Hematopoietic multipotent progenitor cell treated with erythropoietin and hydrocortisone succinate and interleukin-3 and kit ligand, for 17 days (in vitro differentiated cells): ENCODE data around the gene CAMTA1.

ENCODE experiments used
- DNase-seq: peaks from one replicate; pipeline ENCODE4 v3.0.0-alpha.2; 2015; ENCODE audit warnings: low spot score

The CAMTA1 gene

DNA sequence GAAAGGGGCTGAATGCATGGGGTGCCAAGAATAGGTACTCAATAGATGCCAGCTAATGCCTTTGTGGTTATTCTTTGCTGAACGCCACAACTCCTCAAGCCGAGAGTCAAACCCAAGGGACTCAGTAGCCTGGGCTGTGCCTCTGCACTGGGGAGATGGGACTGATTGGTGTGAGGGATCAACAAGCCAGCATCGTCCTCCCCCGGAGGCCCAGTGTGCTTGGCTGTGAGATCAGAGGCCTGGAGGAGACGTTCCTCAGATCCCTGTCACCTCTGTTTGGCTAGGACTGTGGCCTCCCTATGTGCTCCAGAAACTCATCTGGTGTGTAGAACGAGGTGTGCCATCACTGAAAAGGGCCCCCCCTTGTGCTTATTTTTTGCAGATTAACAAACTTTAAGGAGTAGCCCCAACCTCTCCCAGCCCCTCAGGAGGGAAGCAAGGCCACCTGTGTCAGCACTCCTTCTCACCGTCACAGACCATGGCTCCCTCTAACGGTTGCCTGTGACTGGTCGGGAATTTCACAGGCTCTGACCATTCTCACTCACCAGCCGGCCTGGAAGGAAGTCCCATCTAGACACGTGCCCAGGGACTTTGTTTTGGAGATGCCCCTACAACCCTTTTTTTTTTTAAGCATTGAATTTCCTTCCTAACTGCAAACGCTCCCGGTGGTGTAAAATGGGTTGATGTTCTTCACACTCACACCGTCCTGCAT is 791.8 kb downstream of the CAMTA1 start:
- DNase-seq, result no peak

- DNase-seq, result no peak
Measured at GRCh38 chr1:7578206-7578605, 793.0 kb downstream of the CAMTA1 start.

- no peak for DNase-seq
Measured at GRCh38 chr1:7579016-7579415, 793.8 kb downstream of the CAMTA1 start.

GRCh38 chr1:7579831-7580804 is 794.9 kb downstream of the CAMTA1 start:
- DNase-seq, result no peak

GRCh38 chr1:7580923-7581753 is 795.9 kb downstream of the CAMTA1 start:
- no peak for DNase-seq

GRCh38 chr1:7581754-7582459 is 796.7 kb downstream of the CAMTA1 start:
- DNase-seq, result no peak

DNA sequence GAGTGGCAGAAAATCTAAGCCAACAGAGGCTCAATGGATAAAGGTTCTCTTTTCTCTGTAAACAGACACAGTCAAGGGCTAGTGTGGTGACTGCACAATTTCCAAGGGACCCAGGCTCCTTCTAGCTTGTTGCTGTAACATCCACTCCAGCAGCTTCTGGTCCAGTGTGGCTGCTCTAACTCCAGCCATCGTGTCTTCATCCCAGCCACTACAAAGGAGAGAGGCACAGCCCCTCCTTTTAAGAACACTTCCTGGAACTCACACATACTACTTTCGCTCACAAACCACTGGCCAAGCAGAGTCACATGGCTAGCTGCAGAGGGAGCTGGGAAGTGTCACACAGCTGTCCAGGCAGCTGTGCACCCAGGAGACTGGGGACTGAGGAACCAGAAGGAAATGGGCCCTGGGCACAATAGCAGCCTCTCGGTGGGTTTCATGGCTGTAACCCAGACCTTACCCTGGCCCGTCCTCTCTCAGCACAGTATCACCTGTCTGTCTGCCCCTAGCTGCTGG is 797.3 kb downstream of the CAMTA1 start:
- no peak for DNase-seq

- DNase-seq, result no peak
Measured at GRCh38 chr1:7583291-7584096, 798.2 kb downstream of the CAMTA1 start.

- no peak for DNase-seq
Measured at GRCh38 chr1:7584157-7584556, 798.9 kb downstream of the CAMTA1 start.

DNA sequence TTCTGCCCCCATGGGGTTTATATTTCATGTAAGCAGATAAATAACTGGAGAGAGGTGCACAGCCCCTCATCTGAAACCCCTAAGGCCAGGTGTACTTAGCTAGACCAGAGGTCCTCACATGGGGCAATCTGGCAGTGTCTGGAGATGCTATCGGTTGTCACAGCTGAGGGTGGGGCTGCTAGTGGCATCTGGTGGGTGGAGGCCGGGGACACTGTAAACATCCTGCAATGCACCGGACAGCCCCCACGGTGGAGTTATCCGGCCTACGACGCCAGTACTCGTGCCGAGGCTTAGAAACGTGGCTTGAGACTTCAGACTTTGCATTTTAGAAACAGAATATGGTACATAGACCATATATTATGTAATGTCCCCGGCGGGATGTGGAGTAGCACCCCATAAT is 799.4 kb downstream of the CAMTA1 start:
- DNase-seq, result no peak

- no peak for DNase-seq
Measured at GRCh38 chr1:7585216-7585907, 800.1 kb downstream of the CAMTA1 start.

GRCh38 chr1:7586031-7586941 is 801.0 kb downstream of the CAMTA1 start:
- DNase-seq, result no peak

- DNase-seq, result no peak
Measured at GRCh38 chr1:7587108-7587772, 802.0 kb downstream of the CAMTA1 start.

DNA sequence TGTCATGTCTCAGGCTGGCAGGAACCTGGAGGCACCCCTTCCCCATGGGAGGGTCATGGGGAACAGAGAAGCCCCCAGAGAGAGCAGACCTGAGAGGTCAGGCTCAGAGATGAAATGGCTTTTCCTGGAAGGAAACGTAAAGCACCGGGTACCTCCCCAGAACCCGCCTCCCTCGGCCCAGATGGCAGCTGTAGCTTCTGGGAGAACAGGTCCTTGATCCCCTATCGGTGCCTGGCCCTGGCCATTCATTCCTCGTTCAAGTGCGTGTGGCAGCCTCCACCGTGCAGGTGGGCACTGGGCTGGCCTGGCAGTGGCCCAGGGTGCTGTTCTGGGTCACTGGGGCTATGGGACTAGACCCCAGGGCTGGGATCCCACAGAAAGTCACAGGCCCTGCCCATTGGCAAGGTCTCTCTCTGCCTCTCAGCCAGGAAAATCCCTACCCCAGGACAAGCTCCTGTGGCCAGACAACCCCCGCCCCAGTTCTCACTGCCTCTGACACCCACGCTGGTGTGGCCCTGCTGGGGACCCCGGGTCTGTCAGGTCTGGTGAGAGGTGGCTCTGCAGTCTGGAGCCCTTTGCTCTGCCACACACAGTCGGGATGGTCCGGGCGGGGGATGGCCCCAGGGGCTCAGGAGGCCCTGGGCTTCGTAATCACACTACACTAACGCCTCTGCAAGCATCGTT is 802.7 kb downstream of the CAMTA1 start:
- DNase-seq, result no peak

GRCh38 chr1:7588457-7588827 is 803.2 kb downstream of the CAMTA1 start:
- no peak for DNase-seq

GRCh38 chr1:7589080-7589735 is 804.0 kb downstream of the CAMTA1 start:
- DNase-seq, result no peak

- no peak for DNase-seq
Measured at GRCh38 chr1:7589774-7590425, 804.6 kb downstream of the CAMTA1 start.
